ENCODE measurements around the gene PERCC1. TPM values are rescaled to one million over a fixed set of nuclear protein-coding genes. Genes with fewer than 3 reads are reported as not detected.

Gene PERCC1
- total RNA-seq, 1 experiment from 2014 or later: not detected

GRCh38 chr16:1425616-1426370 lies 5.1 kb upstream of the PERCC1 start:
- Histone ChIP-seq H3K9me3 (ENCODE audit: low read depth, low read length, poor library complexity, severe bottlenecking) (no peaks in the 10 kb centered on the region), H3K36me3 (ENCODE audit: insufficient read depth, low read length, poor library complexity, severe bottlenecking) (no peaks in the 10 kb centered on the region), H3K4me1 (ENCODE audit: insufficient read depth, low read length, poor library complexity, severe bottlenecking) (peaks cover 8% of the 10 kb centered on the region), H3K4me3 (ENCODE audit: low read depth, low read length, poor library complexity, severe bottlenecking) (no peak overlapping the region), H3K27ac (ENCODE audit: low read depth, low read length, poor library complexity, severe bottlenecking) (no peak overlapping the region), H3K27me3 (replicated peaks; ENCODE audit: insufficient read depth, low read depth, low read length, poor library complexity) (peaks cover 2% of the 10 kb centered on the region)
- TF ChIP-seq CTCF (conservative IDR thresholded peaks at IDR 0.05; ENCODE audit: low read depth, low read length) (no peak), EZH2 (IDR thresholded peaks at IDR 0.05; ENCODE audit: borderline replicate concordance, low read depth, low read length, poor library complexity, severe bottlenecking) (no peak)
- no TSS peak for BruUV-seq (replicated peaks)
- CTCF ChIA-PET: no interaction called here
- POLR2A ChIA-PET (ENCODE audit: low non-redundant PET): interaction anchor here (0.5 kb wide), 1 partner anchor 10 kb away, joined by 4 read pairs; no protein-coding TSS in a partner anchor
- intact Hi-C loops (cut with micrococcal nuclease; ENCODE audit: unreplicated experiment): no loop called here
- DNase-seq (ENCODE audit: low spot score): no peak

GRCh38 chr16:1426734-1427471 lies 4.0 kb upstream of the PERCC1 start:
- intact Hi-C loops (cut with micrococcal nuclease; ENCODE audit: unreplicated experiment): no loop called here
- no peak overlapping the region for H3K27ac ChIP-seq (ENCODE audit: low read depth, low read length, poor library complexity, severe bottlenecking)
- BruUV-seq (replicated peaks): no TSS peak

More at GRCh38 chr16:1426734-1427471, 4.0 kb upstream of the PERCC1 start:
- Histone ChIP-seq H3K4me3 (ENCODE audit: low read depth, low read length, poor library complexity, severe bottlenecking) (no peak overlapping the region), H3K36me3 (ENCODE audit: insufficient read depth, low read length, poor library complexity, severe bottlenecking) (no peaks in the 10 kb centered on the region), H3K9me3 (ENCODE audit: low read depth, low read length, poor library complexity, severe bottlenecking) (no peaks in the 10 kb centered on the region), H3K27me3 (replicated peaks; ENCODE audit: insufficient read depth, low read depth, low read length, poor library complexity) (peaks cover 6% of the 10 kb centered on the region), H3K4me1 (ENCODE audit: insufficient read depth, low read length, poor library complexity, severe bottlenecking) (peaks cover 10% of the 10 kb centered on the region)
- TF ChIP-seq CTCF (conservative IDR thresholded peaks at IDR 0.05; ENCODE audit: low read depth, low read length) (no peak), EZH2 (IDR thresholded peaks at IDR 0.05; ENCODE audit: borderline replicate concordance, low read depth, low read length, poor library complexity, severe bottlenecking) (no peak)
- ChIA-PET CTCF (no interaction called here), POLR2A (ENCODE audit: low non-redundant PET) (interaction anchor here (0.6 kb wide), 1 partner anchor 33 kb away, joined by 13 read pairs; no protein-coding TSS in a partner anchor)
- no peak for DNase-seq (ENCODE audit: low spot score)

Measured in A673 (cell line).